KMS-11 (cell line): ENCODE measurements around the gene KHDC1.

Experiments
- H2AFZ ChIP-seq: fragments of 200-600 bp; sonication (generic); 2 replicates; pipeline ENCODE4 v1.6.1; 2016; ENCODE audit warnings: antibody characterized with exemption, mixed run types, low read depth
- H3K27ac ChIP-seq: fragments of 200-600 bp; sonication (generic); 2 replicates; pipeline ENCODE4 v1.6.1; 2016; ENCODE audit warnings: mild to moderate bottlenecking, mixed run types
- H3K27me3 ChIP-seq: fragments of 200-600 bp; sonication (generic); 2 replicates; pipeline ENCODE4 v1.6.1; 2017; ENCODE audit warnings: mild to moderate bottlenecking, low read depth, mixed run types, moderate library complexity; ENCODE audit not compliant: insufficient read depth
- H3K36me3 ChIP-seq: fragments of 200-600 bp; sonication (generic); 2 replicates; pipeline ENCODE4 v1.6.1; 2017; ENCODE audit warnings: mild to moderate bottlenecking, mixed run types; ENCODE audit not compliant: insufficient read depth
- H3K4me1 ChIP-seq: fragments of 200-600 bp; sonication (generic); 2 replicates; pipeline ENCODE4 v1.6.1; 2016; ENCODE audit warnings: mild to moderate bottlenecking, low read depth, mixed run types; ENCODE audit not compliant: poor library complexity, severe bottlenecking
- H3K4me2 ChIP-seq: fragments of 200-600 bp; sonication (generic); 2 replicates; pipeline ENCODE4 v1.7.0; 2016; ENCODE audit warnings: mild to moderate bottlenecking, mixed run types
- H3K4me3 ChIP-seq: fragments of 200-600 bp; sonication (generic); IDR thresholded peaks from 2 replicates; pipeline ENCODE4 v1.6.1; 2017; ENCODE audit warnings: low read depth, low read length, mixed read lengths; ENCODE audit not compliant: insufficient read depth
- H3K79me2 ChIP-seq: fragments of 200-600 bp; sonication (generic); 2 replicates; pipeline ENCODE4 v1.6.1; 2016; ENCODE audit warnings: low read depth, mixed run types; ENCODE audit not compliant: insufficient read depth
- H3K9ac ChIP-seq: fragments of 200-600 bp; sonication (generic); 2 replicates; pipeline ENCODE4 v1.6.1; 2016; ENCODE audit warnings: mild to moderate bottlenecking, mixed run types
- H4K20me1 ChIP-seq: fragments of 200-600 bp; sonication (generic); 2 replicates; pipeline ENCODE4 v1.6.1; 2016; ENCODE audit warnings: mild to moderate bottlenecking, mixed run types; ENCODE audit not compliant: insufficient read depth
- CTCF ChIP-seq: fragments of 200-600 bp; sonication (generic); conservative IDR thresholded peaks from 2 replicates; pipeline ENCODE4 v1.6.1; 2017; ENCODE audit warnings: low read depth, mild to moderate bottlenecking, antibody characterized with exemption, low read length, moderate library complexity, mixed read lengths

KHDC1 gene

GRCh38 chr6:73233048-73233447 lies 29.9 kb downstream of the KHDC1 start:
- H2AFZ ChIP-seq = no peak overlapping the region
- no peak overlapping the region for H3K4me2 ChIP-seq

GRCh38 chr6:73231986-73232391 lies 31.0 kb downstream of the KHDC1 start:
- Histone ChIP-seq H3K4me2 (no peak overlapping the region), H3K4me3 (no peak overlapping the region), H3K27me3 (no peaks in the 10 kb centered on the region), H3K36me3 (no peaks in the 10 kb centered on the region), H2AFZ (no peak overlapping the region), H3K79me2 (no peaks in the 10 kb centered on the region), H3K4me1 (peaks cover 18% of the 10 kb centered on the region), H3K27ac (no peak overlapping the region), H4K20me1 (no peaks in the 10 kb centered on the region), H3K9ac (no peak overlapping the region)
- TF ChIP-seq CTCF = no peak

More at GRCh38 chr6:73233048-73233447, 29.9 kb downstream of the KHDC1 start:
- H3K27me3 ChIP-seq = no peaks in the 10 kb centered on the region
- no peaks in the 10 kb centered on the region for H3K36me3 ChIP-seq
- no peak overlapping the region for H3K4me3 ChIP-seq
- peaks cover 18% of the 10 kb centered on the region for H3K4me1 ChIP-seq
- H3K79me2 ChIP-seq = no peaks in the 10 kb centered on the region
- no peaks in the 10 kb centered on the region for H4K20me1 ChIP-seq
- no peak overlapping the region for H3K9ac ChIP-seq
- no peak for TF ChIP-seq CTCF
- no peak overlapping the region for H3K27ac ChIP-seq

- H3K79me2 ChIP-seq = no peaks in the 10 kb centered on the region
Observed at GRCh38 chr6:73227606-73228255, 35.3 kb downstream of the KHDC1 start.

GRCh38 chr6:73225396-73225795 lies 37.6 kb downstream of the KHDC1 start, which contains the start of gene KHDC1L:
TSS of gene KHDC1L (minus strand) at chr6:73225496. CDS start at chr6:73225408, 88 bp downstream.
- no peaks in the 10 kb centered on the region for H3K4me1 ChIP-seq
- H3K27me3 ChIP-seq = no peaks in the 10 kb centered on the region
- no peaks in the 10 kb centered on the region for H3K79me2 ChIP-seq
- no peak within 1 kb of the TSS for H3K4me3 ChIP-seq
- no peak within 1 kb of the TSS for H3K9ac ChIP-seq
- no peaks in the 10 kb centered on the region for H4K20me1 ChIP-seq
- no peak for TF ChIP-seq CTCF
- H2AFZ ChIP-seq = no peak within 1 kb of the TSS
- H3K27ac ChIP-seq = no peak within 1 kb of the TSS
- no peak within 1 kb of the TSS for H3K4me2 ChIP-seq
- H3K36me3 ChIP-seq = no peaks in the 10 kb centered on the region

More at GRCh38 chr6:73227606-73228255, 35.3 kb downstream of the KHDC1 start:
- Histone ChIP-seq H3K36me3 (no peaks in the 10 kb centered on the region), H4K20me1 (no peaks in the 10 kb centered on the region), H3K27ac (no peak overlapping the region), H3K4me1 (peaks cover 11% of the 10 kb centered on the region), H3K9ac (no peak overlapping the region), H2AFZ (no peak overlapping the region), H3K27me3 (no peaks in the 10 kb centered on the region), H3K4me2 (no peak overlapping the region), H3K4me3 (no peak overlapping the region)
- TF ChIP-seq CTCF = no peak
